H1 (cell line): Measurements from ENCODE around the gene ACAD11. TPM values are rescaled to one million over a fixed set of nuclear protein-coding genes. Genes with fewer than 3 reads are reported as not detected.
A peak's percentile ranks its signal among the peaks of the same experiment; 100 is the strongest.

Source experiments
- CTCF ChIA-PET: fragments of 300-600 bp; sonication (Branson Sonifier 250); formaldehyde crosslinking; loops from one replicate; lab custom pipeline; 2021; ENCODE audit not compliant: partially characterized antibody; lab: Charles Lee
- POLR2A ChIA-PET: fragments of 300-600 bp; sonication (Branson Sonifier 250); formaldehyde crosslinking; loops from one replicate; lab custom pipeline; 2021; ENCODE audit warnings: inconsistent platforms; ENCODE audit not compliant: partially characterized antibody; lab: Charles Lee
- DNase-seq, 2 experiments: peaks; one replicate each; pipeline versions ENCODE4 v3.0.0 to v3.0.0-alpha.2; 2010 to 2022; ENCODE audit warnings: low spot score in 2 of 2, low read depth in 1 of 2, mixed read lengths in 1 of 2
- FAIRE-seq: peaks from 2 replicates; lab custom pipeline; 2011; peaks lifted over from hg19 to GRCh38; lab: Jason Lieb, UNC
- H2AFZ ChIP-seq: 2 replicates; pipeline ENCODE4 v1.8.1; 2012; ENCODE audit warnings: low read length, inconsistent platforms
- H2AK5ac ChIP-seq: 2 replicates; pipeline ENCODE4 v1.6.1; 2013; ENCODE audit warnings: low read depth, low read length
- H2BK120ac ChIP-seq: replicated peaks from 2 replicates; pipeline ENCODE3; 2013; ENCODE audit warnings: low read depth, low read length, inconsistent platforms
- H2BK12ac ChIP-seq: 2 replicates; pipeline ENCODE4 v1.6.1; 2013; ENCODE audit warnings: low read depth, low read length
- H2BK15ac ChIP-seq: 2 replicates; pipeline ENCODE4 v1.6.1; 2013; ENCODE audit warnings: low read length
- H2BK20ac ChIP-seq: 2 replicates; pipeline ENCODE4 v1.6.1; 2013; ENCODE audit warnings: low read length
- H2BK5ac ChIP-seq: 2 replicates; pipeline ENCODE4 v1.6.1; 2013; ENCODE audit warnings: low read depth, low read length
- H3K14ac ChIP-seq: 2 replicates; pipeline ENCODE4 v1.6.1; 2013; ENCODE audit warnings: inconsistent platforms; ENCODE audit not compliant: insufficient read length
- H3K18ac ChIP-seq: 2 replicates; pipeline ENCODE4 v1.6.1; 2013; ENCODE audit warnings: low read length; ENCODE audit errors: extremely low read depth
- H3K23ac ChIP-seq: 2 replicates; pipeline ENCODE4 v1.6.1; 2013; ENCODE audit warnings: inconsistent platforms; ENCODE audit not compliant: insufficient read length
- H3K23me2 ChIP-seq: 2 replicates; pipeline ENCODE4 v1.6.1; 2013; ENCODE audit warnings: low read depth, low read length
- H3K27ac ChIP-seq: 2 replicates; pipeline ENCODE4 v1.6.1; 2011; ENCODE audit warnings: low read depth, low read length, inconsistent platforms
- H3K27me3 ChIP-seq, 4 experiments: replicated peaks in 1 of 4; 1 replicate in 1 of 4; 2 replicates in 3 of 4; pipeline versions ENCODE4 v1.6.1 to v1.8.1; 2011 to 2013; ENCODE audit warnings: low read length in 3 of 4, mild to moderate bottlenecking in 3 of 4, inconsistent platforms in 2 of 4, mixed read lengths in 2 of 4, moderate library complexity in 1 of 4; ENCODE audit not compliant: control insufficient read depth in 3 of 4, insufficient read depth in 3 of 4; ENCODE audit errors: extremely low read depth in 1 of 4
- H3K36me3 ChIP-seq, 4 experiments: 2 replicates each; pipeline versions ENCODE4 v1.6.1 to v1.8.1; 2011 to 2013; ENCODE audit warnings: mild to moderate bottlenecking in 4 of 4, low read length in 3 of 4, moderate library complexity in 2 of 4, control low read depth in 1 of 4, inconsistent platforms in 1 of 4; ENCODE audit not compliant: insufficient read depth in 4 of 4, control insufficient read depth in 2 of 4
- H3K4ac ChIP-seq: replicated peaks from 2 replicates; pipeline ENCODE3; 2013; ENCODE audit warnings: low read length, low read depth, mixed read lengths, inconsistent platforms; ENCODE audit not compliant: insufficient read length
- H3K4me1 ChIP-seq, 4 experiments: replicated peaks in 1 of 4; 1 replicate in 1 of 4; 2 replicates in 3 of 4; pipeline versions ENCODE4 v1.6.1 to v1.8.1; 2011 to 2013; ENCODE audit warnings: low read length in 3 of 4, inconsistent platforms in 2 of 4, mixed read lengths in 1 of 4; ENCODE audit not compliant: insufficient read depth in 4 of 4, control insufficient read depth in 3 of 4
- H3K4me2 ChIP-seq, 2 experiments: 2 replicates each; pipeline versions ENCODE4 v1.6.1 to v1.8.1; 2011 to 2013; ENCODE audit warnings: low read depth in 2 of 2, low read length in 2 of 2, control low read depth in 1 of 2, inconsistent platforms in 1 of 2, mild to moderate bottlenecking in 1 of 2; ENCODE audit not compliant: insufficient read depth in 1 of 2
- H3K4me3 ChIP-seq, 4 experiments: fragments of 200-600, 300-600 bp in 1 of 4; sonication (generic), shearing (Covaris generic), sonication (Bioruptor Twin) in 1 of 4; 2 replicates each; pipeline versions ENCODE4 v1.5.1 to v1.8.1; 2011 to 2016; ENCODE audit warnings: low read length in 4 of 4, low read depth in 3 of 4, control low read depth in 2 of 4, inconsistent platforms in 2 of 4, mild to moderate bottlenecking in 2 of 4, mixed read lengths in 1 of 4, moderate library complexity in 1 of 4; ENCODE audit not compliant: insufficient read depth in 2 of 4; ENCODE audit errors: extremely low read depth in 1 of 4
- H3K56ac ChIP-seq: replicated peaks from 2 replicates; pipeline ENCODE3; 2013; ENCODE audit warnings: low read depth, mild to moderate bottlenecking, mixed read lengths, low read length, inconsistent platforms; ENCODE audit not compliant: insufficient read length
- H3K79me1 ChIP-seq: 2 replicates; pipeline ENCODE4 v1.6.1; 2013; ENCODE audit warnings: low read depth, low read length, control low read depth
- H3K79me2 ChIP-seq, 2 experiments: 2 replicates each; pipeline versions ENCODE4 v1.6.1 to v1.8.1; 2012 to 2013; ENCODE audit warnings: low read length in 2 of 2, mild to moderate bottlenecking in 2 of 2, inconsistent platforms in 1 of 2; ENCODE audit not compliant: insufficient read depth in 2 of 2, control insufficient read depth in 1 of 2
- H3K9ac ChIP-seq, 4 experiments: replicated peaks in 1 of 4; 1 replicate in 1 of 4; 2 replicates in 3 of 4; pipeline versions ENCODE4 v1.6.1 to v1.8.1; 2011 to 2013; ENCODE audit warnings: low read depth in 3 of 4, low read length in 3 of 4, control low read depth in 2 of 4, mild to moderate bottlenecking in 2 of 4, moderate library complexity in 2 of 4, inconsistent platforms in 1 of 4; ENCODE audit errors: extremely low read depth in 1 of 4
- H3K9me3 ChIP-seq, 2 experiments: 2 replicates each; pipeline versions ENCODE4 v1.6.1 to v1.8.1; 2012 to 2013; ENCODE audit warnings: mild to moderate bottlenecking in 2 of 2, moderate library complexity in 2 of 2, control low read depth in 1 of 2, inconsistent platforms in 1 of 2, low read depth in 1 of 2, low read length in 1 of 2, mixed read lengths in 1 of 2; ENCODE audit not compliant: insufficient read depth in 2 of 2
- H4K20me1 ChIP-seq, 2 experiments: replicated peaks in 1 of 2; 2 replicates each; pipeline versions ENCODE3 to v1.8.1; 2011 to 2013; ENCODE audit warnings: inconsistent platforms in 2 of 2, low read length in 2 of 2, mild to moderate bottlenecking in 1 of 2; ENCODE audit not compliant: insufficient read depth in 2 of 2, control insufficient read depth in 1 of 2
- H4K5ac ChIP-seq: 2 replicates; pipeline ENCODE4 v1.6.1; 2013; ENCODE audit warnings: low read length, low read depth, mixed read lengths, inconsistent platforms; ENCODE audit not compliant: insufficient read length
- H4K8ac ChIP-seq: 2 replicates; pipeline ENCODE4 v1.8.0; 2013; ENCODE audit warnings: mild to moderate bottlenecking, moderate library complexity, low read length, inconsistent platforms; ENCODE audit not compliant: insufficient read depth; ENCODE audit errors: extremely low read depth
- H4K91ac ChIP-seq: replicated peaks from 2 replicates; pipeline ENCODE3; 2013; ENCODE audit warnings: low read length, mixed read lengths, inconsistent platforms; ENCODE audit not compliant: insufficient read length
- JUN ChIP-seq: IDR thresholded peaks from 2 replicates; pipeline ENCODE4 v1.6.1; 2011; ENCODE audit warnings: low read depth, mild to moderate bottlenecking, improper control_type of control experiment, low read length
- RAD21 ChIP-seq, 2 experiments: IDR thresholded peaks in 1 of 2; conservative IDR thresholded peaks in 1 of 2; 2 replicates each; pipeline ENCODE4 v1.6.1; 2011; ENCODE audit warnings: low read depth in 2 of 2, low read length in 2 of 2, improper control_type of control experiment in 1 of 2, inconsistent platforms in 1 of 2, mild to moderate bottlenecking in 1 of 2, moderate library complexity in 1 of 2
- WGBS, 2 experiments: shearing (Covaris generic) in 1 of 2; methylation state at CpG; one replicate each; pipeline versions ENCODE4 v1.1.6 to v1.1.7; 2013 to 2015; ENCODE audit warnings: low lambda C conversion rate in 2 of 2, mixed read lengths in 2 of 2, inconsistent platforms in 1 of 2, low coverage in 1 of 2, missing lambda C conversion rate in 1 of 2; ENCODE audit not compliant: insufficient replicate concordance in 2 of 2, insufficient coverage in 1 of 2, insufficient read length in 1 of 2; ENCODE audit errors: extremely low coverage in 1 of 2, missing lambda C conversion rate in 1 of 2; 5-methylcytosine and 5-hydroxymethylcytosine counted together
- polyA plus RNA-seq, 7 experiments: library from polyadenylated mRNA; depleted of rRNA in 3 of 7; stranded (reverse) in 5 of 7; unstranded in 2 of 7; fragments of >200 nt in 5 of 7; fragments of 200-250 nt in 2 of 7; gene quantifications; 1 replicate in 5 of 7; 2 replicates in 1 of 7; 4 replicates in 1 of 7; pipeline versions ENCODE4 v1.2.1 to v1.2.3, GENCODE V29; 2011 to 2013; ENCODE audit warnings: missing spikeins in 2 of 7, mixed read lengths in 2 of 7
- total RNA-seq: library from RNA; stranded (reverse); fragmentation: NEBNext Ultra II Directional; extraction: Animal tissue kit (Norgen Biotek cat#: 25700); gene quantifications from 2 replicates; pipeline ENCODE4 v1.2.1, GENCODE V29; 2021
- TF ChIP-seq, protein P1 (sequence below), 3 experiments: IDR thresholded peaks; 1 replicate in 2 of 3; 2 replicates in 1 of 3; pipeline versions ENCODE4 v1.5.1 to v1.6.1; 2011; ENCODE audit warnings: low read length in 3 of 3, mild to moderate bottlenecking in 3 of 3, inconsistent platforms in 2 of 3, low read depth in 1 of 3, moderate library complexity in 1 of 3; ENCODE audit not compliant: insufficient read depth in 1 of 3; ENCODE audit errors: control extremely low read depth in 1 of 3
- TF ChIP-seq, protein P2 (sequence below): IDR thresholded peaks from 2 replicates; pipeline ENCODE4 v1.6.1; 2012; ENCODE audit warnings: inconsistent platforms

ACAD11 gene
- total and polyA plus RNA-seq, 2 of the 8 experiments (the other 6 are each of a cell fraction or from before 2014, with no cell fraction given) = 5.5 to 11.0 TPM

DNA sequence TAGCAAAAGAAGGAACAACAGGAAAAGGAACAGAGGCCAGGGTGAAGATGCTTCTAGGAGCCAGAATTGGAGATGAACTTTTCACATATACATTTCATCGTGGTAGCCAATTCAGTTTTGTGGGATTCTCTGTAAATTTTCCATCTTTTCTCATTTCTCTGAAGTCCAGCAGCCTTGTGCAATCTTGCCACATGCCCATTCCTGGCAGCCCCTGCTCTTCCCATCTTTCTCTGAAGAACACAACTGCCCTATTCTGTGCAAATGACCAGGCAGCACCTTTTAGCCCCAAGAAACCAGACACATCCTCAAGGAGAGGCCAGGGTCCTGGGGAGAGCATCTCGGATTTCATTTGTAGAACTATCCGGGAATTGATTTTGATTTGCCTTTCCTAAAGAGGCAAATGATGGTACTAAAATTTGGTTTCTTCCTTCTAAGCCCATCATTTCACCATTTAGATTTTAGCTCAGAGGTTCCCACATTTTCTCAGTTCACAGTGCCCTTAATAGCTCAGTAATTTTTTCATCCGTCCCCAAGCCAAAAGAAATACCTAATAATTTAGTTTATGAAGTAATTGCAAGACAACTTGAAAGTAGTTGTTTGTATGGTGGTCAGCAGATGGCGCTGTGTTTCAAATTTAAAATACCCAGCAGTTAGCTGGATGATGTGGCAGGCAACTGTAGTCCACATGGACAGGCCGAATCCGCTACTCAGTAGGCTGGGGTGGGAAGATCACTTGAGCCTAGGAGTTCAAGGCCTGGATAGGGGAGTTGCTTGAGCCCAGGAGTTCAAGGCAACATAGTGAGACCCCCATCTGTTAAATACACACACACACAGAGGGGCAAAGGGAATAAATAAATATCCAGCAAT lies 123.8 kb downstream of the ACAD11 start:
- Histone ChIP-seq H3K9me3 (no peaks in the 10 kb centered on the region), H2BK120ac (no peak overlapping the region), H3K4ac (no peak overlapping the region), H3K79me2 (no peaks in the 10 kb centered on the region), H3K4me1 (no peaks in the 10 kb centered on the region), H4K5ac (no peak overlapping the region), H3K4me3 (no peak overlapping the region), H3K27me3 (no peaks in the 10 kb centered on the region), H3K27ac (no peak overlapping the region), H2BK15ac (no peak overlapping the region), H3K18ac (no peak overlapping the region), H2AK5ac (no peak overlapping the region), H4K91ac (no peak overlapping the region), H4K8ac (no peak overlapping the region), H3K23me2 (no peaks in the 10 kb centered on the region), H2BK12ac (no peak overlapping the region), H3K14ac (no peak overlapping the region), H4K20me1 (no peaks in the 10 kb centered on the region), H3K4me2 (no peak overlapping the region), H2BK5ac (no peak overlapping the region), H2BK20ac (no peak overlapping the region), H2AFZ (no peak overlapping the region), H3K79me1 (no peaks in the 10 kb centered on the region; the same call in 1 of the 2 replicates), H3K9ac (no peak overlapping the region), H3K36me3 (peaks cover 2 to 26% (median 13%) of the 10 kb centered on the region in 4 experiments; a peak in 6 of 8 replicates), H3K56ac (no peak overlapping the region), H3K23ac (no peak overlapping the region)
- POLR2A ChIA-PET = no interaction called here
- TF ChIP-seq RAD21 (IDR thresholded peaks at IDR 0.05 in 1 of 2, conservative IDR thresholded peaks at IDR 0.05 in 1 of 2; ENCODE audit: low read depth in 2 of 2, low read length in 2 of 2) = peak; percentile 69 to 70
- TF ChIP-seq, protein P1, sequence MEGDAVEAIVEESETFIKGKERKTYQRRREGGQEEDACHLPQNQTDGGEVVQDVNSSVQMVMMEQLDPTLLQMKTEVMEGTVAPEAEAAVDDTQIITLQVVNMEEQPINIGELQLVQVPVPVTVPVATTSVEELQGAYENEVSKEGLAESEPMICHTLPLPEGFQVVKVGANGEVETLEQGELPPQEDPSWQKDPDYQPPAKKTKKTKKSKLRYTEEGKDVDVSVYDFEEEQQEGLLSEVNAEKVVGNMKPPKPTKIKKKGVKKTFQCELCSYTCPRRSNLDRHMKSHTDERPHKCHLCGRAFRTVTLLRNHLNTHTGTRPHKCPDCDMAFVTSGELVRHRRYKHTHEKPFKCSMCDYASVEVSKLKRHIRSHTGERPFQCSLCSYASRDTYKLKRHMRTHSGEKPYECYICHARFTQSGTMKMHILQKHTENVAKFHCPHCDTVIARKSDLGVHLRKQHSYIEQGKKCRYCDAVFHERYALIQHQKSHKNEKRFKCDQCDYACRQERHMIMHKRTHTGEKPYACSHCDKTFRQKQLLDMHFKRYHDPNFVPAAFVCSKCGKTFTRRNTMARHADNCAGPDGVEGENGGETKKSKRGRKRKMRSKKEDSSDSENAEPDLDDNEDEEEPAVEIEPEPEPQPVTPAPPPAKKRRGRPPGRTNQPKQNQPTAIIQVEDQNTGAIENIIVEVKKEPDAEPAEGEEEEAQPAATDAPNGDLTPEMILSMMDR (IDR thresholded peaks at IDR 0.05; ENCODE audit: control extremely low read depth in 1 of 3, insufficient read depth in 1 of 3, low read depth in 1 of 3, low read length in 3 of 3) = peak in 2 of 3 experiments; percentile 65 to 66; a peak in 3 of 4 replicates
- TF ChIP-seq, protein P2, sequence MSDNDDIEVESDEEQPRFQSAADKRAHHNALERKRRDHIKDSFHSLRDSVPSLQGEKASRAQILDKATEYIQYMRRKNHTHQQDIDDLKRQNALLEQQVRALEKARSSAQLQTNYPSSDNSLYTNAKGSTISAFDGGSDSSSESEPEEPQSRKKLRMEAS = peak; percentile 22; the same call in 1 of the 2 replicates
- no peak for TF ChIP-seq JUN
- CTCF ChIA-PET = interaction anchor here (0.8 to 8.7 kb wide), 27 partner anchors 9 to 135 kb away, joined by 3 to 163 read pairs (median 5); no protein-coding TSS in a partner anchor
- peak; percentile 92 for FAIRE-seq
- WGBS, 2 experiments = 71% methylated on average over 7 of the region's 7 CpGs; no CpG with 5 or more reads in 1 of the 2 experiments
- peak; percentile 17 to 67 for DNase-seq
